ENCODE data around the gene GFY. TPM values are rescaled to one million over a fixed set of nuclear protein-coding genes. Genes with fewer than 3 reads are reported as not detected.

Gene GFY
- total RNA-seq, 2 experiments from 2014 or later: not detected

DNA sequence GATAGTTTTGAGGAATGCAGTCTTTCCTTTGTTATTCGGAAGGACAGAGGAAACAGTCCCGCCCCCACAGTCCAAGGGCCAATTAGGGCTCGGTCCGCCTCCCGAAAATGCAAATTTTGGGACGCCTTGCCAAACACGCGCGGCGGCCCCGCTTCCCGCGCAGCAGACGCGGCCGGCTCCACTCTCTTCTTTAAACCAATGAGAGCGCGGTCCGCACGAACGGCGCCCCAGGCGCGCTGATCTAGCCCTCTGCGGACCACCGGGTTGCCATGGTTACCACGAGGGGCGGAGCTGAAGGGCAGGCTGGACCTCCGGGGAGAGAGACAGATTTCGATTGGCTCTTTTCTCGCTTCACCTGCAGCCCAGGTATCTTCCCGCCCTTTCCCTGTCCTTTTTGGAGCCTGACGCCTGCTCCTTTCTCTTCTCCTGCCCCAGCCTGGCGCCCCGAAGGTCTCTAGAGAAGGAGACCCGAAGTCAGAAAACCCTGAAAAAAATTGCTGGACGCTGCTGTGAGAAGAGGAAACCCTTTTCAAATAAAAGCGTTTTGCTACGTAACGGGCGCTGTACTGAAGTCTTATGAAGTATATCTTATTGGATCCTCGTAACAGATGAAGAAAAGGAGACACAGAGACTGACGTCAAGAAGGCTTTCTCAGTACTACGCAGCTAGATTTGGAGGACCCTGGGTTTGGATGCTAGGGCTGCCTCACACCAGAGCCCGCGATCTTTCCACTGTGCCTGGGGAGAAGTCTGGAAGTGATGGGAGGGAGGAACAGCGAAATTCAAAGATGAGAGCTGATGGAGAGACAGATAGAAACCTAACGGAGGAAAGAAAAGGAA, 3.9 kb upstream of the GFY start:
- DNase-seq (peak; percentile 73), ATAC-seq (peak; percentile 51)
- Mint-ChIP-seq H3K9me3 (ENCODE audit: low read depth) (no peaks in the 10 kb centered on the region), H3K27me3 (peaks cover 60% of the 10 kb centered on the region), H3K27ac (no peak overlapping the region), H3K4me3 (peak overlapping the region; percentile 14), H3K36me3 (ENCODE audit: low read depth) (no peaks in the 10 kb centered on the region), H3K4me1 (peaks cover 32% of the 10 kb centered on the region)
- POLR2A ChIA-PET: no interaction called here
- intact Hi-C loops (cut with DNase I, micrococcal nuclease): no loop called here
- CTCF ChIA-PET: interaction anchor here (0.5 to 1.9 kb wide), 7 partner anchors 10 to 1786 kb away, joined by 3 to 5 read pairs (median 3); no protein-coding TSS in a partner anchor

DNA sequence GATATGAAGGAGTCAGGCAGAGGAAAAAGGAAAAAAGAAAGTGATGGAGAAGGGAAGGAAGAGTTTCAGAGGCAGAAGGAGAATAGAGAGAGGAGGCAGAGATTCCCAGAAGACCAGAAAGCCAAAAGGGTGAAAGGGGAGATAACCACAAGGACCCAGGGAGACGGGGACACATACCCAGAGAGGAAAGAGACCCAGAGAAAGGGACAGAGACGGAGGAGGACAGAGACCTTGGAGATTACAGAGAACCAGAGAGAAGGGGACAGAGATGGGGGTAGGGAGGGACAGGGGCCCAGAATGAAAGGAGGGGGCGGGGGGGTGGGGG, 3.3 kb upstream of the GFY start:
- CTCF ChIA-PET: interaction anchor here (0.8 to 1.9 kb wide), 4 partner anchors 13 to 160 kb away, joined by 3 to 5 read pairs (median 4); no protein-coding TSS in a partner anchor
- H3K36me3 Mint-ChIP-seq (ENCODE audit: low read depth): no peaks in the 10 kb centered on the region
- DNase-seq (no peak), ATAC-seq (no peak)
- peaks cover 66% of the 10 kb centered on the region for H3K27me3 Mint-ChIP-seq
- H3K4me3 Mint-ChIP-seq: no peak overlapping the region
- POLR2A ChIA-PET: no interaction called here
- no peak overlapping the region for H3K27ac Mint-ChIP-seq
- peaks cover 38% of the 10 kb centered on the region for H3K4me1 Mint-ChIP-seq
- no peaks in the 10 kb centered on the region for H3K9me3 Mint-ChIP-seq (ENCODE audit: low read depth)
- intact Hi-C loops (cut with DNase I, micrococcal nuclease): loop anchor here (1.0 to 2.0 kb wide), 3 partner anchors 13 to 59 kb away; partner anchors contain the start of gene DKKL1 (in 1 of the 2)

DNA sequence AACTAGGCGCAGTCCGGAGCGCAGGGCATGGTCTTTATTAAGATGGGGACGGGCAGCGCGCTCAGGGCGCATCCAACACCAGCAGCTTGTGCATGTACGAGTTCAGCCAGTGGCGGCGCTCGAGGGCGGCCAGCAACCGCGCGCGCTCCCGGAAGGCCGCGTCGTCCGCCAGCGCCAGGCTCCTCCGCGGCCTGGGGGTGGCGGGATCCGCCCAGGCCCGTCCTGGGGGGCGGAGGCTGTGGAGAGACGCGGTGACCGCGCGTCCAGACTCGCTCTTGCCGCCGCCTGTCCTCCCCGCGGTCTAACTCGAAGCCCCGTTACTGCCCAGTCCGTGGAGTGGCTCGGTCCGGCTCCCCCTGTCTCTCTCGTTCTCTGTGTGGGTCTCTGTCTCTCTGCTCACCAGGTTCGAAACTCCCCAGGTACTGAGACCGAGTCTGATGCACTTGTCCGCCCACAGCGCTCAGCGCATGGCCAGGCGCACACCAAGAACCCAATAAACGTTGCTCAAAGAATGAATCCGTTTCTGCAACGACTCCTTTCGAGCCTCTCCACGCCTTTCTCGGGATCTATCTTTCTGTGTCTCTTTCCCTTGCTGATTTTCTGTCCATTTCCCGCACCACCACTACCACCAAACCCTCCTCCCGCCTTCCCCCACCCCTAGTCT, 2.6 kb upstream of the GFY start:
- no peaks in the 10 kb centered on the region for H3K36me3 Mint-ChIP-seq (ENCODE audit: low read depth)
- peaks cover 72% of the 10 kb centered on the region for H3K27me3 Mint-ChIP-seq
- POLR2A ChIA-PET: no interaction called here
- ATAC-seq (peak; percentile 77), DNase-seq (peak; percentile 83)
- H3K4me3 Mint-ChIP-seq: peak overlapping the region; percentile 57
- peaks cover 43% of the 10 kb centered on the region for H3K4me1 Mint-ChIP-seq
- intact Hi-C loops (cut with DNase I, micrococcal nuclease): loop anchor here (1.0 to 2.0 kb wide), 3 partner anchors 14 to 59 kb away; partner anchors contain the start of gene DKKL1 (in 1 of the 2)
- CTCF ChIA-PET: interaction anchor here (0.8 to 1.9 kb wide), 4 partner anchors 14 to 161 kb away, joined by 3 to 5 read pairs (median 4); no protein-coding TSS in a partner anchor
- no peaks in the 10 kb centered on the region for H3K9me3 Mint-ChIP-seq (ENCODE audit: low read depth)
- H3K27ac Mint-ChIP-seq: no peak overlapping the region

DNA sequence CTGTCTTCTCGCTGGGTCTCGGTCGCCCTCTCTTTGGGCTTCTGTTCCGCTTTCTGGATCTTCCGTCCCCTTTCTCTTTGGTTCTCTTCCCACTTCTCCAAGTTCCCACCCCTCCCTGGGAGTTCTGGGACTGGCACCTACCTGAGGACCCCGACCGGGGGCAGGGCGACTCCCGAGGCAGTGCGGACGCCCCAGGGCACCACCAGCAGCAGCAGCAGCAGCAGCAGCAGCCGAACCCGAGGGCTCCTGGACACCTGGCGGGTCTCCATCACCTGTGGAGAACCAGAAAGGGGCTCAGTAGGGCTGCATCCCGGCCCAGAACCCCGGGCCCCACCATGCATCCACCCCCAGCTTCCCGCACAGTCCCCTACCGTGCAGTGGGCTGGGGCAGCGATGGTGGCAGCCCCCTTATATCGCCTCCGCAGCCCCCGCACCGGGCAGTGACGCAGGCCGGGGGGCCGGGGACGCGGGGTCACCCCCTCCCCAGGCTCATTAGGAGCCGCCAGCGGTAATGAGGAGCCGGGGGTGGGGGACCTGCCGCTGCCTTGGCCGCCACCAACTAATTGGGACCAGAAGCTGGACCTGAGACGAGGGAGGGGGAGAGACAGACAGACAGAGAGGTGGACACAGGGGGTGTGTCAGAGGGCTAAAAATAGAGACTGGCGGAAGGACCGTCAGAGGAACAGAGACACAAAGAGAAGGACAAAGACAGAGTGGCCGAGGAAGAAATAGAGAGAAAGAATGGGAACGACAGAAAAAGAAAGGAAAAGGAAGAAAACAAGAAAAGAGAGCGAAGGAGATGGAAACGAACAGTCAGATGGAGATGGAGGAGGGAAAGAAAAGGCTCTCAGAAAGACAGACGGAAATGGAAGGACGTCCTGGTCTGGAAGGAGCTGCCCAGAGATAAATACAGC, 1.9 kb upstream of the GFY start, which contains the start of gene PTH2:
Gene PTH2, minus strand, starts transcription at position 371 of the 914 bp plus-strand sequence. Its CDS starts 102 bp downstream, at position 269.
- intact Hi-C loops (cut with DNase I, micrococcal nuclease): loop anchor here in 1 of 2 experiments (2.0 kb wide), 1 partner anchor 15 kb away; no protein-coding TSS in a partner anchor
- ChIA-PET CTCF (interaction anchor here (0.6 to 1.6 kb wide), 3 partner anchors 8 to 713 kb away, joined by 3 to 6 read pairs (median 3); no protein-coding TSS in a partner anchor), POLR2A (no interaction called here)
- Mint-ChIP-seq H3K4me3 (peak within 1 kb of the TSS; percentile 57), H3K36me3 (ENCODE audit: low read depth) (no peaks in the 10 kb centered on the region), H3K27me3 (peaks cover 78% of the 10 kb centered on the region), H3K27ac (no peak within 1 kb of the TSS), H3K4me1 (peaks cover 50% of the 10 kb centered on the region), H3K9me3 (ENCODE audit: low read depth) (no peaks in the 10 kb centered on the region)
- ATAC-seq: no peak
- no peak for DNase-seq

DNA sequence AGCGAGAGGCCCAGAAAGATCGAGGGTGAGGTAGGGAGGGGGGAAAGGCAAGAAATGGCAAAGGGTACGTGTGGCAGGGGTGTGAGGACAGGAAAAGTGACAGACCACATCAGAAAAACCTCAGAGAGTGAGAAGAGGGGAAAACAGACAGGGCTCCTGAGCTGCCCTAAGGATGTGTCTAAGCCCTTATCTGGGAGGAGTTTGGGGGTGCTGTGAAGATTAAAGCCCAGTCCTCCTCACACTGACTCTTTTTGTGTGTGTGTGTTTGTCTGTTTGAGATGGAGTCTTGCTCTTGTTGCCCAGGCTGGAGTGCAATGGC, 1.2 kb upstream of the GFY start:
- peaks cover 81% of the 10 kb centered on the region for H3K27me3 Mint-ChIP-seq
- no peaks in the 10 kb centered on the region for H3K9me3 Mint-ChIP-seq (ENCODE audit: low read depth)
- H3K4me1 Mint-ChIP-seq: peaks cover 54% of the 10 kb centered on the region
- H3K4me3 Mint-ChIP-seq: peak overlapping the region; percentile 15
- no peaks in the 10 kb centered on the region for H3K36me3 Mint-ChIP-seq (ENCODE audit: low read depth)
- DNase-seq (no peak), ATAC-seq (no peak)
- intact Hi-C loops (cut with DNase I, micrococcal nuclease): loop anchor here in 1 of 2 experiments (2.0 kb wide), 1 partner anchor 15 kb away; no protein-coding TSS in a partner anchor
- ChIA-PET CTCF (interaction anchor here (0.6 to 1.6 kb wide), 3 partner anchors 9 to 713 kb away, joined by 3 to 6 read pairs (median 3); no protein-coding TSS in a partner anchor), POLR2A (no interaction called here)
- no peak overlapping the region for H3K27ac Mint-ChIP-seq

DNA sequence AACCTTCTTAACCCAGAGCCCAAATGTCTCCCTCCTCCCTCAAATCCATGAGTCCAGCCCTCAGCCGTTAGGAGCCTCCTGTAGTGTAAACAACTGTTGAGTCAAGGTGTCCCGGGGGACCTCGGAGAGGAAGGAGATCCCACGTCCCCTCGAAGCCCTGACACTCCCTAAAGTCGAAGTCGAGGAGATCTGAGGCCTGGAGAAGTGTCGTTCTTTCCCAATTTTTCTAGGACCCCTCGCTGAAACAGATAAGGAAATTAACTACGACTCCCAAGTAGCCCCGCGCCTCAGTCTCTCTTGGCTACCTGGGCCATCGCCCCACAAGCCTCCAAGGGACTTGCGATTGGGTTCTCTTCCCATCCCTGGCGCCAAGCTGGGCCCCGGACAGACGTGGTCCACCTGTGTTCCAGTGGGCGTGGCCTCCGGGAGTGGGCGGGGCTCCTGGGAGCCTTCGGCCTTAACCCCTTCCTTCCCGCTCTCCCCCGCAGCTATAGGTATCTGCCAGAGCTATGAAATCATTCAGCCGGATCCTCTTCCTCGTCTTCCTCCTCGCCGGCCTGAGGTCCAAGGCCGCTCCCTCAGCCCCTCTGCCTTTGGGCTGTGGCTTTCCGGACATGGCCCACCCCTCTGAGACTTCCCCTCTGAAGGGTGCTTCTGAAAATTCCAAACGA, 869 bp downstream of the GFY start:
- Mint-ChIP-seq H3K27ac (no peak overlapping the region), H3K4me1 (peaks cover 50% of the 10 kb centered on the region), H3K4me3 (no peak overlapping the region), H3K27me3 (peaks cover 83% of the 10 kb centered on the region), H3K9me3 (ENCODE audit: low read depth) (no peaks in the 10 kb centered on the region), H3K36me3 (ENCODE audit: low read depth) (no peaks in the 10 kb centered on the region)
- DNase-seq (peak; percentile 68), ATAC-seq (no peak)
- intact Hi-C loops (cut with DNase I, micrococcal nuclease): no loop called here
- CTCF ChIA-PET: interaction anchor here (0.6 to 1.8 kb wide), 5 partner anchors 10 to 201 kb away, joined by 3 to 7 read pairs (median 3); no protein-coding TSS in a partner anchor
- POLR2A ChIA-PET: interaction anchor here (1.2 kb wide), 1 partner anchor 10 kb away, joined by 4 read pairs; no protein-coding TSS in a partner anchor

DNA sequence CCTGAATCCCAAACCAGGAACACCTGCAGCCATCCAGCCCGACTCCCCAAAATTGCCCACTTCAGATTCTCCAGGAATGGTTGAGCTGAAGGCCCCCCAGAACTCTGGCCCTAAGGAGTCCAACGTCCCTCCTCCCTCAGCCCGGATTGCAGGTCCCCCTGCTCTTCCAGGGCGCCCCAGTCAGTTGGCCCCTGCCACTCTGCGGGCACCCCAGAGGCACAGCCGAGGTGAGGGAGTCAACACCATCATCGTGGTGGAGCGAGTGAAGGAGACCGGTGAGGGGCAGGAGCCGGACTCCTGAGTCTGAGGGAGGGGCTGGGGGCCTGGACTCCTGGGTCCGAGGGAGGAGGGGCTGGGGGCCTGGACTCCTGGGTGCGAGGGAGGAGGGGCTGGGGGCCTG, 2.2 kb downstream of the GFY start:
- no peaks in the 10 kb centered on the region for H3K36me3 Mint-ChIP-seq (ENCODE audit: low read depth)
- no peak overlapping the region for H3K27ac Mint-ChIP-seq
- H3K4me3 Mint-ChIP-seq: no peak overlapping the region
- DNase-seq (no peak), ATAC-seq (no peak)
- peaks cover 78% of the 10 kb centered on the region for H3K27me3 Mint-ChIP-seq
- CTCF ChIA-PET: interaction anchor here (0.8 to 0.9 kb wide), 2 partner anchors 10 to 52 kb away, joined by 3 to 5 read pairs; no protein-coding TSS in a partner anchor
- intact Hi-C loops (cut with DNase I, micrococcal nuclease): no loop called here
- H3K4me1 Mint-ChIP-seq: peaks cover 46% of the 10 kb centered on the region
- POLR2A ChIA-PET: no interaction called here
- no peaks in the 10 kb centered on the region for H3K9me3 Mint-ChIP-seq (ENCODE audit: low read depth)

DNA sequence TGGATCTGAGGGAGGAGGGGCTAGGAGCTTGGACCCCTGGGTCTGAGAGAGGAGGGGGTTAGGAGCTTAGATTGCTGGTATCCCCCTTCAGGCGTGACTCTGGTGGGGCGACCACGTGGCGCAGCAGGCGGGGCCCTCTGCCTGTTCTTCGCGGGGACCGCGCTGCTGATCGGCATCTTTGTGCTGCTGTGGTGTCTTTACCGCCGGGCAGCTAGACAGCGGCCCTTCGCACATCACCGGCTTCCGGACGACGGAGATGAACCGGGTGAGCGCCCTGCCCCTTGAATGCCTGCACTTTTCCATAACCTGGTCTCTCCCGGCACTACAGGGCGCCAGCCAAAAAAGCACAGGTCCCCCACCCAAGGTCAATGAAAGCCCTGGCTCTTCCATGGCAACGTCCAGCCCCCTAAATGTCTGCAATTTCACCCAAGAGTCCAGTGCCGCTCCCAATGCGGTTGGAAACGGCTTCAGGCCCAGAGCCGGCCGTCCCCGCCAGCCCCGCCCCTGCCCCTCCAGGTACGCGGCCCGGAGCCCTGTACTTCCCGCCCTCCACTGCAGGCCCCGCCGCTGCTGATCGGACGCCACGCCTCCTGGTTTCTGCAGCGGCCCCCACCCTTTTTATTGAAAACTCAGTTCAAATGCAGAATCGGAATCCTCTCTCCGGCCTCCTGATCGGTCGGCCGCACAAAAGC, 2.8 kb downstream of the GFY start:
- CTCF ChIA-PET: interaction anchor here (2.8 kb wide), 1 partner anchor 35 kb away, joined by 13 read pairs; no protein-coding TSS in a partner anchor
- POLR2A ChIA-PET: no interaction called here
- DNase-seq (peak; percentile 51), ATAC-seq (peak; percentile 28)
- H3K27me3 Mint-ChIP-seq: peaks cover 78% of the 10 kb centered on the region
- no peaks in the 10 kb centered on the region for H3K9me3 Mint-ChIP-seq (ENCODE audit: low read depth)
- H3K27ac Mint-ChIP-seq: no peak overlapping the region
- no peaks in the 10 kb centered on the region for H3K36me3 Mint-ChIP-seq (ENCODE audit: low read depth)
- intact Hi-C loops (cut with DNase I, micrococcal nuclease): no loop called here
- H3K4me1 Mint-ChIP-seq: peaks cover 42% of the 10 kb centered on the region
- H3K4me3 Mint-ChIP-seq: no peak overlapping the region

DNA sequence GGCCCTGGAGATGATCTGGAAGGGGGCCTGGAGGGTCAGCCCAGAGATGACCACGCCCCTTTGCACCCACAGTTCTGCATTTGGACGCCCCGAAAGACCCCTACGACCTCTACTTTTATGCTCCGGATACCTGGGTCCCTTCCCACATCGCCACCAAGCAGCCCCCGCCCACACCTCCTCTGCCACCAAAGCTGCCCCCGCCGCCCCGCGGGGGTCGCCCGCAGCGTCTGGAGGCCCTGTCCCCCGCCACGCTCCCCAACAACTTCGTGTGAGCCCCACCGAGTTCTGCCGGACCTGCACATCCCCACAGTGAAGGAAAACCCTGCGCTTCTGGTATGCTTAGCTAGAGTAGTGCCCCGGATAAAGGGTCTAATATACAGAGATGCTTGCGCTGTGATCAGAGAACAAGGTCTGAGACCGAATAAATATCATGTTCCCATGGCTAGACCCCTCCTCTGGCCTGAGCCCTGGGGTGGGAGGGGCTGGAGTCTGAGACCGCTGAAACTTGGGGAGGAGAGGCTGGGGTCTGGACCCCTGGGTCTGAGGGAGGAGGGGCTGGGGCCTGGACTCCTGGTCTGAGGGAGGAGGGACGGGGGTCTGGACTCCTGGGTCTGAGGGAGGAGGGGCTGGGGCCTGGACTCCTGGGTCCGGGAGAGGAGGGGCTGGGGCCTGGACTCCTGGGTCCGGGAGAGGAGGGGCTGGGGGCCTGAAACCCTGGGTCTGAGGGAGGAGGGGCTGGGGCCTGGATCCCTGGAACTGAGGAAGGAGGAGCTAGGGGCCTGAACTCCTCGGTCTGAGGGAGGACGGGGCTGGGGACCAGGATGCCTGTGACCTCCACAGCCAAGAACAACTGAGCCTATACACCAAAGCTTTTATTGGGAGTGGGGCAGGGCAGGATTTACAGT, 3.6 kb downstream of the GFY start:
- POLR2A ChIA-PET: no interaction called here
- Mint-ChIP-seq H3K27ac (no peak overlapping the region), H3K27me3 (peaks cover 79% of the 10 kb centered on the region), H3K36me3 (ENCODE audit: low read depth) (no peaks in the 10 kb centered on the region), H3K4me1 (peaks cover 40% of the 10 kb centered on the region), H3K9me3 (ENCODE audit: low read depth) (no peaks in the 10 kb centered on the region), H3K4me3 (no peak overlapping the region)
- intact Hi-C loops (cut with DNase I, micrococcal nuclease): no loop called here
- ATAC-seq (no peak), DNase-seq (no peak)
- CTCF ChIA-PET: interaction anchor here (1.6 to 2.8 kb wide), 2 partner anchors 12 to 35 kb away, joined by 4 to 13 read pairs; no protein-coding TSS in a partner anchor
